Hepatocyte (in vitro differentiated cells): Measurements from ENCODE around the gene LRRK1. TPM values are rescaled to one million over a fixed set of nuclear protein-coding genes. Genes with fewer than 3 reads are reported as not detected.

Source experiments
- DNase-seq: peaks from one replicate; pipeline ENCODE4 v3.0.0-alpha.2; 2016; ENCODE audit warnings: low spot score
- H2AFZ ChIP-seq: fragments of 200-600 bp; sonication (generic); 2 replicates; pipeline ENCODE4 v1.6.0; 2016; ENCODE audit warnings: antibody characterized with exemption, mild to moderate bottlenecking
- H3K27ac ChIP-seq: fragments of 200-600 bp; sonication (generic); 2 replicates; pipeline ENCODE4 v1.5.1; 2016; ENCODE audit warnings: mild to moderate bottlenecking
- H3K27me3 ChIP-seq: fragments of 200-600 bp; sonication (generic); 2 replicates; pipeline ENCODE4 v1.6.1; 2016
- H3K36me3 ChIP-seq: fragments of 200-600 bp; sonication (generic); replicated peaks from 2 replicates; pipeline ENCODE4 v1.5.1; 2016; ENCODE audit warnings: low read depth; ENCODE audit not compliant: insufficient read depth
- H3K4me1 ChIP-seq: fragments of 200-600 bp; sonication (generic); 2 replicates; pipeline ENCODE4 v1.5.1; 2016; ENCODE audit warnings: mild to moderate bottlenecking, moderate library complexity; ENCODE audit not compliant: insufficient read depth
- H3K4me2 ChIP-seq: fragments of 200-600 bp; sonication (generic); 2 replicates; pipeline ENCODE4 v1.6.0; 2016
- H3K4me3 ChIP-seq: fragments of 200-600 bp; sonication (generic); 2 replicates; pipeline ENCODE4 v1.5.1; 2016; ENCODE audit warnings: mild to moderate bottlenecking
- H3K79me2 ChIP-seq: fragments of 200-600 bp; sonication (generic); 2 replicates; pipeline ENCODE4 v1.6.0; 2017; ENCODE audit warnings: mild to moderate bottlenecking
- H3K9me2 ChIP-seq: fragments of 200-600 bp; sonication (generic); replicated peaks from 2 replicates; pipeline ENCODE4 v1.6.0; 2017; ENCODE audit warnings: mild to moderate bottlenecking; ENCODE audit not compliant: insufficient read depth
- H3K9me3 ChIP-seq: fragments of 200-600 bp; sonication (generic); 2 replicates; pipeline ENCODE4 v1.5.1; 2016; ENCODE audit warnings: low read depth, mild to moderate bottlenecking
- H4K20me1 ChIP-seq: fragments of 200-600 bp; sonication (generic); 2 replicates; pipeline ENCODE4 v1.6.0; 2016; ENCODE audit warnings: mild to moderate bottlenecking; ENCODE audit not compliant: insufficient read depth, poor library complexity, severe bottlenecking
- EZH2 ChIP-seq: fragments of 200-600 bp; sonication (generic); IDR thresholded peaks from 2 replicates; pipeline ENCODE4 v1.6.1; 2016; ENCODE audit warnings: antibody characterized with exemption, mild to moderate bottlenecking, borderline replicate concordance
- EZH2phosphoT487 ChIP-seq: fragments of 200-600 bp; sonication (generic); IDR thresholded peaks from one replicate; pipeline ENCODE4 v1.6.1; 2018; ENCODE audit warnings: antibody characterized with exemption, mild to moderate bottlenecking, low read depth, moderate library complexity; ENCODE audit not compliant: unreplicated experiment, severe bottlenecking
- WGBS: methylation state at CpG from one replicate; pipeline ENCODE4 v1.1.6; 2016; ENCODE audit warnings: low lambda C conversion rate; ENCODE audit errors: missing lambda C conversion rate; 5-methylcytosine and 5-hydroxymethylcytosine counted together
- polyA plus RNA-seq: library from polyadenylated mRNA; unstranded; fragments of >200 nt; fragmentation: Nextera tagmentation; extraction: Ambion mirVana; gene quantifications from 2 replicates; pipeline ENCODE4 v1.2.1, GENCODE V29; 2016
- total RNA-seq: library from RNA; depleted of rRNA; stranded (reverse); fragments of >200 nt; gene quantifications from 2 replicates; pipeline ENCODE4 v1.2.3, GENCODE V29; 2014
- TF ChIP-seq, protein P1 (sequence below): fragments of 200-600 bp; sonication (generic); IDR thresholded peaks from 2 replicates; pipeline ENCODE4 v1.5.1; 2016; ENCODE audit warnings: antibody characterized with exemption, mild to moderate bottlenecking; ENCODE audit not compliant: poor library complexity

LRRK1 gene
- total and polyA plus RNA-seq, 2 experiments from 2014 or later: 2.1 TPM

GRCh38 chr15:101006931-101007691 lies 88.0 kb downstream of the LRRK1 start:
- 19% methylated on average over 27 of the region's 27 CpGs for WGBS
- Histone ChIP-seq H3K27ac (peak overlapping the region; percentile 24), H3K9me2 (no peaks in the 10 kb centered on the region), H3K27me3 (no peaks in the 10 kb centered on the region), H3K4me2 (peak overlapping the region; percentile 90), H4K20me1 (no peaks in the 10 kb centered on the region), H3K9me3 (no peaks in the 10 kb centered on the region), H3K4me3 (no peak overlapping the region), H3K79me2 (no peaks in the 10 kb centered on the region), H3K36me3 (no peaks in the 10 kb centered on the region), H3K4me1 (peaks cover 6% of the 10 kb centered on the region), H2AFZ (peak overlapping the region; percentile 18)
- peak; percentile 90 for DNase-seq
- TF ChIP-seq EZH2phosphoT487: no peak
- TF ChIP-seq, protein P1, sequence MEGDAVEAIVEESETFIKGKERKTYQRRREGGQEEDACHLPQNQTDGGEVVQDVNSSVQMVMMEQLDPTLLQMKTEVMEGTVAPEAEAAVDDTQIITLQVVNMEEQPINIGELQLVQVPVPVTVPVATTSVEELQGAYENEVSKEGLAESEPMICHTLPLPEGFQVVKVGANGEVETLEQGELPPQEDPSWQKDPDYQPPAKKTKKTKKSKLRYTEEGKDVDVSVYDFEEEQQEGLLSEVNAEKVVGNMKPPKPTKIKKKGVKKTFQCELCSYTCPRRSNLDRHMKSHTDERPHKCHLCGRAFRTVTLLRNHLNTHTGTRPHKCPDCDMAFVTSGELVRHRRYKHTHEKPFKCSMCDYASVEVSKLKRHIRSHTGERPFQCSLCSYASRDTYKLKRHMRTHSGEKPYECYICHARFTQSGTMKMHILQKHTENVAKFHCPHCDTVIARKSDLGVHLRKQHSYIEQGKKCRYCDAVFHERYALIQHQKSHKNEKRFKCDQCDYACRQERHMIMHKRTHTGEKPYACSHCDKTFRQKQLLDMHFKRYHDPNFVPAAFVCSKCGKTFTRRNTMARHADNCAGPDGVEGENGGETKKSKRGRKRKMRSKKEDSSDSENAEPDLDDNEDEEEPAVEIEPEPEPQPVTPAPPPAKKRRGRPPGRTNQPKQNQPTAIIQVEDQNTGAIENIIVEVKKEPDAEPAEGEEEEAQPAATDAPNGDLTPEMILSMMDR: peak; percentile 91

- peak overlapping the region; percentile 89 for H2AFZ ChIP-seq
- no peaks in the 10 kb centered on the region for H3K9me2 ChIP-seq
- 34% methylated on average over 48 of the region's 48 CpGs for WGBS
- H3K4me3 ChIP-seq: peak overlapping the region; percentile 37
- H3K4me1 ChIP-seq: peaks cover 6% of the 10 kb centered on the region
- H3K79me2 ChIP-seq: no peaks in the 10 kb centered on the region
- peak; percentile 92 for DNase-seq
- peak overlapping the region; percentile 58 for H3K27ac ChIP-seq
- H3K9me3 ChIP-seq: no peaks in the 10 kb centered on the region
- H4K20me1 ChIP-seq: no peaks in the 10 kb centered on the region
- no peaks in the 10 kb centered on the region for H3K36me3 ChIP-seq
- peak overlapping the region; percentile 90 for H3K4me2 ChIP-seq
- TF ChIP-seq EZH2: no peak
- TF ChIP-seq, protein P1: peak; percentile 91
- no peaks in the 10 kb centered on the region for H3K27me3 ChIP-seq
Measured at GRCh38 chr15:101008158-101009139, 89.3 kb downstream of the LRRK1 start.

DNA sequence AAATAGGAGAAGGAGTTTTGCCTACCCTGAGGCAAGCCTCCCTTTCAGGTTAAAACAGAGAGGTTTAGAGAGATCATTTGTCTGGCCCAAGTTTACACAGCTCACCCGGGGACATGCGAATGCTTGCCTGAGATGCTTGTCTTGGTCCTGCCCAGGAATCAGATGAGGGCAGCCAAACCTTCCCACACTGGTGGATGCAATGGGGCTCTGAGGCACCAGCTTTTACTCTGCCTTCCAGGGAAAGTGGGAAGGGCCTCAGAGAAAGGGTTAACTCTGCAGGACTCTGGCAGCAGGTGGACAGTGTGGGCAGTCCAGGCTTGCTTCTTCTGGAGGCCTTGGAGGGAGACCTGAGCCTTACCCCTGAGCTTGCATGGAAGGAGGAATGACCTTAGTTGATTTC lies 90.0 kb downstream of the LRRK1 start:
- H3K9me2 ChIP-seq: no peaks in the 10 kb centered on the region
- H3K27ac ChIP-seq: no peak overlapping the region
- 88% methylated on average over 2 of the region's 2 CpGs for WGBS
- no peaks in the 10 kb centered on the region for H4K20me1 ChIP-seq
- no peaks in the 10 kb centered on the region for H3K27me3 ChIP-seq
- no peak overlapping the region for H3K4me2 ChIP-seq
- TF ChIP-seq, protein P1: no peak
- TF ChIP-seq EZH2: no peak
- no peak for TF ChIP-seq EZH2phosphoT487
- H3K36me3 ChIP-seq: no peaks in the 10 kb centered on the region
- no peak overlapping the region for H3K4me3 ChIP-seq
- H3K79me2 ChIP-seq: no peaks in the 10 kb centered on the region
- H2AFZ ChIP-seq: no peak overlapping the region
- peaks cover 6% of the 10 kb centered on the region for H3K4me1 ChIP-seq
- H3K9me3 ChIP-seq: no peaks in the 10 kb centered on the region
- no peak for DNase-seq
